H9 (cell line): ENCODE data around the gene CLIC6. TPM values are rescaled to one million over a fixed set of nuclear protein-coding genes. Genes with fewer than 3 reads are reported as not detected.

Source experiments
- DNase-seq: peaks from one replicate; pipeline ENCODE4 v3.0.0-alpha.2; 2017
- H2AFZ ChIP-seq: one replicate; pipeline ENCODE4 v1.6.1; 2013; ENCODE audit warnings: mild to moderate bottlenecking, low read length, control low read depth, moderate library complexity
- H2AK5ac ChIP-seq: 2 replicates; pipeline ENCODE4 v1.6.1; 2013; ENCODE audit warnings: low read length, control low read depth, mixed read lengths; ENCODE audit not compliant: insufficient read length
- H2BK120ac ChIP-seq: one replicate; pipeline ENCODE4 v1.6.1; 2013; ENCODE audit warnings: low read depth, mild to moderate bottlenecking, low read length, control low read depth, inconsistent platforms; ENCODE audit not compliant: poor library complexity, severe bottlenecking
- H2BK12ac ChIP-seq: 2 replicates; pipeline ENCODE4 v1.6.1; 2013; ENCODE audit warnings: low read length, control low read depth, mixed read lengths, low read depth; ENCODE audit not compliant: insufficient read length
- H2BK15ac ChIP-seq: 2 replicates; pipeline ENCODE4 v1.6.1; 2013; ENCODE audit warnings: low read depth, low read length, control low read depth
- H2BK20ac ChIP-seq: one replicate; pipeline ENCODE4 v1.6.1; 2013; ENCODE audit warnings: low read depth, mild to moderate bottlenecking, low read length, control low read depth, inconsistent platforms; ENCODE audit not compliant: poor library complexity, severe bottlenecking
- H2BK5ac ChIP-seq: 2 replicates; pipeline ENCODE4 v1.6.1; 2013; ENCODE audit warnings: low read length, control low read depth, mixed read lengths; ENCODE audit not compliant: insufficient read length
- H3K14ac ChIP-seq: 2 replicates; pipeline ENCODE4 v1.6.1; 2013; ENCODE audit warnings: low read length, control low read depth; ENCODE audit not compliant: insufficient read depth
- H3K18ac ChIP-seq: 2 replicates; pipeline ENCODE4 v1.6.1; 2013; ENCODE audit warnings: low read depth, mild to moderate bottlenecking, mixed read lengths, low read length, control low read depth; ENCODE audit not compliant: insufficient read length
- H3K23ac ChIP-seq: 2 replicates; pipeline ENCODE4 v1.6.1; 2013; ENCODE audit warnings: low read length, control low read depth, mixed read lengths, low read depth; ENCODE audit not compliant: insufficient read length
- H3K23me2 ChIP-seq: 2 replicates; pipeline ENCODE4 v1.6.1; 2013; ENCODE audit warnings: low read depth, mild to moderate bottlenecking, mixed read lengths, low read length, control low read depth; ENCODE audit not compliant: insufficient read length, poor library complexity, severe bottlenecking
- H3K27ac ChIP-seq: 2 replicates; pipeline ENCODE4 v1.5.1; 2013; ENCODE audit warnings: low read length, control low read depth, mixed read lengths, low read depth; ENCODE audit not compliant: insufficient read length
- H3K27me3 ChIP-seq: 2 replicates; pipeline ENCODE4 v1.6.1; 2013; ENCODE audit warnings: low read length, control low read depth, inconsistent platforms; ENCODE audit not compliant: insufficient read depth
- H3K4ac ChIP-seq: 2 replicates; pipeline ENCODE4 v1.6.1; 2013; ENCODE audit warnings: low read depth, mild to moderate bottlenecking, control low read depth, inconsistent platforms, low read length, moderate library complexity
- H3K4me1 ChIP-seq: 2 replicates; pipeline ENCODE4 v1.6.1; 2013; ENCODE audit warnings: low read length, control low read depth, inconsistent platforms; ENCODE audit not compliant: insufficient read depth
- H3K4me2 ChIP-seq: 2 replicates; pipeline ENCODE4 v1.6.1; 2013; ENCODE audit warnings: low read length, control low read depth, mixed read lengths; ENCODE audit not compliant: insufficient read length, insufficient read depth
- H3K56ac ChIP-seq: 2 replicates; pipeline ENCODE4 v1.6.1; 2013; ENCODE audit warnings: low read depth, mild to moderate bottlenecking, mixed read lengths, low read length, control low read depth; ENCODE audit not compliant: insufficient read length
- H3K79me1 ChIP-seq: 2 replicates; pipeline ENCODE4 v1.6.1; 2013; ENCODE audit warnings: low read depth, mild to moderate bottlenecking, moderate library complexity, low read length, control low read depth, inconsistent platforms; ENCODE audit not compliant: insufficient read depth, poor library complexity, severe bottlenecking
- H3K79me2 ChIP-seq: 2 replicates; pipeline ENCODE4 v1.6.1; 2013; ENCODE audit warnings: low read length, control low read depth, inconsistent platforms; ENCODE audit not compliant: insufficient read depth
- H3K9ac ChIP-seq: 2 replicates; pipeline ENCODE4 v1.6.1; 2013; ENCODE audit warnings: low read length, control low read depth, mixed read lengths; ENCODE audit not compliant: insufficient read length; ENCODE audit errors: extremely low read depth
- H3K9me3 ChIP-seq: one replicate; pipeline ENCODE4 v1.6.1; 2013; ENCODE audit warnings: low read depth, low read length, inconsistent platforms; ENCODE audit not compliant: control insufficient read depth
- H3T11ph ChIP-seq: one replicate; pipeline ENCODE4 v1.6.1; 2013; ENCODE audit warnings: mild to moderate bottlenecking, low read length, control low read depth, inconsistent platforms
- H4K20me1 ChIP-seq: one replicate; pipeline ENCODE4 v1.6.1; 2013; ENCODE audit not compliant: control insufficient read depth, insufficient read length, insufficient read depth
- H4K5ac ChIP-seq: 2 replicates; pipeline ENCODE4 v1.6.1; 2013; ENCODE audit warnings: low read depth, mild to moderate bottlenecking, mixed read lengths, low read length, control low read depth; ENCODE audit not compliant: insufficient read length
- H4K8ac ChIP-seq: replicated peaks from 2 replicates; pipeline ENCODE4 v1.6.1; 2013; ENCODE audit warnings: low read length, control low read depth, mixed read lengths, low read depth; ENCODE audit not compliant: insufficient read length
- H4K91ac ChIP-seq: 2 replicates; pipeline ENCODE4 v1.6.1; 2013; ENCODE audit warnings: low read depth, mild to moderate bottlenecking, moderate library complexity, mixed read lengths, low read length, control low read depth; ENCODE audit not compliant: insufficient read length
- H3K27ac Mint-ChIP-seq, 3 experiments: 2 replicates in 2 of 3; 3 replicates in 1 of 3; pipeline ENCODE4 v1.8.0; 2020 to 2021; ENCODE audit warnings: mixed read lengths in 3 of 3, mild to moderate bottlenecking in 1 of 3, moderate library complexity in 1 of 3
- H3K27me3 Mint-ChIP-seq: 2 replicates; pipeline ENCODE4 v1.8.0; 2021; ENCODE audit warnings: low read depth, mild to moderate bottlenecking, moderate library complexity, mixed read lengths
- H3K36me3 Mint-ChIP-seq, 3 experiments: 2 replicates in 2 of 3; 3 replicates in 1 of 3; pipeline ENCODE4 v1.8.0; 2020 to 2021; ENCODE audit warnings: low read depth in 3 of 3, mixed read lengths in 3 of 3; ENCODE audit not compliant: insufficient read depth in 1 of 3
- H3K4me1 Mint-ChIP-seq, 2 experiments: 2 replicates each; pipeline ENCODE4 v1.8.0; 2020; ENCODE audit warnings: mixed read lengths in 2 of 2
- H3K4me3 Mint-ChIP-seq, 2 experiments: 2 replicates in 1 of 2; 3 replicates in 1 of 2; pipeline ENCODE4 v1.8.0; 2020 to 2021; ENCODE audit warnings: mild to moderate bottlenecking in 2 of 2, mixed read lengths in 2 of 2, moderate library complexity in 1 of 2
- H3K9me3 Mint-ChIP-seq, 2 experiments: 2 replicates in 1 of 2; 3 replicates in 1 of 2; pipeline ENCODE4 v1.8.0; 2020; ENCODE audit warnings: mild to moderate bottlenecking in 2 of 2, mixed read lengths in 2 of 2, moderate library complexity in 1 of 2
- WGBS: extraction: QIAGEN DNeasy Blood & Tissue Kit; methylation state at CpG from one replicate; pipeline ENCODE4 v1.1.7; 2013; ENCODE audit warnings: missing lambda C conversion rate, low lambda C conversion rate, mixed read lengths; ENCODE audit not compliant: insufficient read length; ENCODE audit errors: extremely low coverage; 5-methylcytosine and 5-hydroxymethylcytosine counted together
- total RNA-seq: library from RNA; stranded (reverse); gene quantifications from 2 replicates; pipeline ENCODE4 v1.2.1, GENCODE V29; 2021
- TF ChIP-seq, protein P1 (sequence below): fragments of 200-600 bp; sonication (generic); conservative IDR thresholded peaks from 3 replicates; pipeline ENCODE4 v1.8.0; 2021; ENCODE audit warnings: antibody characterized with exemption, mild to moderate bottlenecking

CLIC6 gene
- total RNA-seq, 1 experiment from 2014 or later = 1.3 TPM

DNA sequence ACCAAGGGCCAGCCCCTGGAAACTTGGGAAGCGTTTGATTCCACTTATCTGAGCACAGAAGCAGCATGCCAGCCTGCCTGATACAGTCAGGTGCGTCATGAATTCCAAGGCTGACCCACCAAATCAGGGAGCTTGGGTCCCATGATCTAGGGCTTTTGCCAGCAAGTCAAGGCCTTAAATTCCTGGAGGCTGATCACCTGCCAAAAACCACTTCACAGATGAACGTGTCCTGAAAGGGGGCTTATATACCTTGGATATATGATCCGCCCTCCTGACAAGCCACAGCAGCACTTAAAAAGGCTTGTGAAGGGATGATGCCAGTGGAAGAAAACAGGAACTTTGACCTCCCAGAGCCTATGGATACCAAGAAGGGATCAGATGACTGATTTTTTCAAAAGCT is 24.0 kb upstream of the CLIC6 start:
- WGBS = no CpG with 5 or more reads among the region's 4 CpGs
- Histone ChIP-seq H4K91ac (no peak overlapping the region), H3K14ac (no peak overlapping the region), H3K79me1 (no peaks in the 10 kb centered on the region), H3K27ac (no peak overlapping the region), H4K5ac (no peak overlapping the region), H2AK5ac (no peak overlapping the region), H3K27me3 (no peaks in the 10 kb centered on the region), H4K20me1 (no peaks in the 10 kb centered on the region), H2BK15ac (no peak overlapping the region), H3K23ac (no peak overlapping the region), H3K56ac (no peak overlapping the region), H2BK20ac (no peak overlapping the region), H2BK5ac (no peak overlapping the region), H3K9ac (no peak overlapping the region), H2AFZ (no peak overlapping the region), H2BK12ac (no peak overlapping the region), H3K18ac (no peak overlapping the region), H3K9me3 (no peaks in the 10 kb centered on the region), H3T11ph (no peak overlapping the region), H2BK120ac (no peak overlapping the region), H3K4me2 (no peak overlapping the region), H3K23me2 (no peaks in the 10 kb centered on the region), H3K4ac (no peak overlapping the region), H4K8ac (no peak overlapping the region), H3K4me1 (no peaks in the 10 kb centered on the region), H3K79me2 (no peaks in the 10 kb centered on the region)
- H3K27me3 Mint-ChIP-seq = peaks cover 8% of the 10 kb centered on the region
- H3K36me3 Mint-ChIP-seq = no peaks in the 10 kb centered on the region; a peak in 1 of 7 replicates
- TF ChIP-seq, protein P1, sequence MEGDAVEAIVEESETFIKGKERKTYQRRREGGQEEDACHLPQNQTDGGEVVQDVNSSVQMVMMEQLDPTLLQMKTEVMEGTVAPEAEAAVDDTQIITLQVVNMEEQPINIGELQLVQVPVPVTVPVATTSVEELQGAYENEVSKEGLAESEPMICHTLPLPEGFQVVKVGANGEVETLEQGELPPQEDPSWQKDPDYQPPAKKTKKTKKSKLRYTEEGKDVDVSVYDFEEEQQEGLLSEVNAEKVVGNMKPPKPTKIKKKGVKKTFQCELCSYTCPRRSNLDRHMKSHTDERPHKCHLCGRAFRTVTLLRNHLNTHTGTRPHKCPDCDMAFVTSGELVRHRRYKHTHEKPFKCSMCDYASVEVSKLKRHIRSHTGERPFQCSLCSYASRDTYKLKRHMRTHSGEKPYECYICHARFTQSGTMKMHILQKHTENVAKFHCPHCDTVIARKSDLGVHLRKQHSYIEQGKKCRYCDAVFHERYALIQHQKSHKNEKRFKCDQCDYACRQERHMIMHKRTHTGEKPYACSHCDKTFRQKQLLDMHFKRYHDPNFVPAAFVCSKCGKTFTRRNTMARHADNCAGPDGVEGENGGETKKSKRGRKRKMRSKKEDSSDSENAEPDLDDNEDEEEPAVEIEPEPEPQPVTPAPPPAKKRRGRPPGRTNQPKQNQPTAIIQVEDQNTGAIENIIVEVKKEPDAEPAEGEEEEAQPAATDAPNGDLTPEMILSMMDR = no peak
- H3K4me1 Mint-ChIP-seq = peaks cover 2 to 3% of the 10 kb centered on the region in 2 experiments; a peak in 2 of 4 replicates
- no peak for DNase-seq
- no peak overlapping the region for H3K4me3 Mint-ChIP-seq
- H3K9me3 Mint-ChIP-seq = no peaks in the 10 kb centered on the region
- no peak overlapping the region for H3K27ac Mint-ChIP-seq
